Body of pancreas (tissue), 4 donors: ENCODE results near the gene WTAP.

ENCODE experiments used
- POLR2A ChIP-seq, 3 donors: fragments of 450-650 bp; IDR thresholded peaks; one replicate each; pipeline ENCODE4 v1.6.1; 2016; ENCODE audit warnings: antibody characterized with exemption in 3 of 3, mild to moderate bottlenecking in 2 of 3
- TF ChIP-seq, protein P1 (sequence below), 7 experiments: fragments of 450-650 bp in 4 of 7; fragments of 200-600 bp in 3 of 7; sonication (generic) in 3 of 7; IDR thresholded peaks; one replicate each; pipeline ENCODE4 v1.5.1; 2016 to 2019; ENCODE audit warnings: antibody characterized with exemption in 7 of 7

DNA sequence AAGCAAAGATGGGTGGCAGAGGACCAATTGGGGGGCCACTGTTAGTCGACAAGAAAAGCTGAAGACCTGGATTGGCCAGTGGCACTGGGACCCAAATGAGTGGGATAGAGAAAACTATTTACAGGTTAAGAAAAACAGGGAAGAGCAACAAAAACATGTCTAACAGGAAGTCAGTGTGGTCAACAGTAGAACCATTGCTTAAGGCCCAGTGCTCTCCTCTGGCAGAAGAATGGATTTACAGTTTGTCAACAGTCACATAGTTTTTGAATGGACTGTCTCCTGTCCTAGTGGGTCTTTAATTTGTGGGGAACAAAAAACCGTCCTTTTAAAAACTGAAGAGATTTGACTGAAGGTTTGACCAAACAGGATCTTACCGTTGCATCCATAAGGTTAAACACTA is 12.1 kb upstream of the WTAP start:
- TF ChIP-seq, protein P1, sequence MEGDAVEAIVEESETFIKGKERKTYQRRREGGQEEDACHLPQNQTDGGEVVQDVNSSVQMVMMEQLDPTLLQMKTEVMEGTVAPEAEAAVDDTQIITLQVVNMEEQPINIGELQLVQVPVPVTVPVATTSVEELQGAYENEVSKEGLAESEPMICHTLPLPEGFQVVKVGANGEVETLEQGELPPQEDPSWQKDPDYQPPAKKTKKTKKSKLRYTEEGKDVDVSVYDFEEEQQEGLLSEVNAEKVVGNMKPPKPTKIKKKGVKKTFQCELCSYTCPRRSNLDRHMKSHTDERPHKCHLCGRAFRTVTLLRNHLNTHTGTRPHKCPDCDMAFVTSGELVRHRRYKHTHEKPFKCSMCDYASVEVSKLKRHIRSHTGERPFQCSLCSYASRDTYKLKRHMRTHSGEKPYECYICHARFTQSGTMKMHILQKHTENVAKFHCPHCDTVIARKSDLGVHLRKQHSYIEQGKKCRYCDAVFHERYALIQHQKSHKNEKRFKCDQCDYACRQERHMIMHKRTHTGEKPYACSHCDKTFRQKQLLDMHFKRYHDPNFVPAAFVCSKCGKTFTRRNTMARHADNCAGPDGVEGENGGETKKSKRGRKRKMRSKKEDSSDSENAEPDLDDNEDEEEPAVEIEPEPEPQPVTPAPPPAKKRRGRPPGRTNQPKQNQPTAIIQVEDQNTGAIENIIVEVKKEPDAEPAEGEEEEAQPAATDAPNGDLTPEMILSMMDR (IDR thresholded peaks at IDR 0.05), result no peak
- no peak for TF ChIP-seq POLR2A (IDR thresholded peaks at IDR 0.05)
